Amniotic epithelial cell (primary cell): Measurements from ENCODE around the gene MAGOH.
"Not testable (repeated sequence)": the region's sequence is repeated elsewhere in the genome, so short reads cannot be mapped to it uniquely, and the experiment has no call there.

Experiments used
- DNase-seq: peaks from one replicate; pipeline ENCODE4 v3.0.0-alpha.2; 2010; ENCODE audit warnings: low read depth

The MAGOH gene

DNA sequence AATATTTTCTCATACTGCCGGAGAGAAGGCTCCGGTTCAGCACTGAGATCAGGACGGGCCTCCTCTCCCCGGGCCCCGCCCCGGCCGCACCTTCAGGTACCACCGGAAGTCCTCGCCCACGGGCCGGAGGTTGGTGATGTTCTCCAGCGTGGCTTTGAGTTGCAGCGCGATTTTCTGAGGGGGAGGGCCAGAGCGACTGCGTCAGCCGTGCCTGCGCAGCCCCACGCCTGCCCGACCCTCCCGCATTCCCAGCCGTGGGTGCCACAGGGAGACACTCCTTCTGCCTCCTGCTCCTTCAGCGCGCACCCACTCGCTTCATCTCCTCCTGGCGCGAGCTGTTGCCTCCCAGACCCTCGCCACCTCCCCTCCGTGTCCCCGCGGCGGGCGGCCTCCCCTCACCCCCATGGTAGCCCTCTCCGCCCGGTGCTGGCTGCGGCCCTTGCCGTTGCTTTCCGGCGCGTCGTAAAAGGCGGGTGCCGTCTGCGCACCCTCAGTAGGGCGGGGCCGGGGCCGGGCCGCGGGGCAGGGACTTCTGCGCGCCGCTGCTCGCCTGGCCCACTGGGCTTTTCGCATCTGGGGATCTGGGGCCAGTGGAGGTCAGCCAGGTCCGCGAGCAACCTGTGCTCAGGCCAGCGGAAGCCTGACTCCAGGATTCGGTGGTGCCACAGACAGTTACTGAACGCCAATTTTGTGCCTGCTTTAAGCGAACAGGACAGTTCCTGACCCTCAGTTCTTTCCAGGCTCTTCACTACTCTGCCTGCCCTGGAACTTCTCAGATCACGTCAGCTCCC lies 18.0 kb downstream of the MAGOH start, which contains the start of gene CZIB:
TSS of gene CZIB (minus strand) at position 464 of the 791 bp plus-strand sequence. CDS start at position 405, 59 bp downstream.
- DNase-seq: peak; percentile 89

GRCh38 chr1:53219711-53220110 lies 18.6 kb downstream of the MAGOH start:
- no peak for DNase-seq

DNA sequence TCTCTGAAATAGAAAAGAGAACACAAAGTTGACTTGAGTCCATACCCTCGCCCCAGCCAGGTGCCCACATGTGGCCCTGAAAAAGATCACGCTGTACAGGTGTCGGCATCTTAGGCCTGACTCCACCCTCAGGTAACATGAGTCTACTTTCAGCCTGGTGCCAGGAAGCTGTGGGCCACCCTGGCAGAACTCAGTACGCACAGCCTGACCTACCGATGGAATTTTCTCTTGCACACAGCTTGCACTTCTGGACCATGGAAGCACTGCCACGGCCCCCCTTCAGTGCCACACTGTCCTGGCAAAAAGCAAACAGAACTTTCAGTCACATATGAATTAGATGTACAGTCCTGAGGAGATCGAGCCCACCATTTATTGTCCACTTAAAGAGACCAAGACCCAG lies 20.1 kb downstream of the MAGOH start:
- DNase-seq: no peak

DNA sequence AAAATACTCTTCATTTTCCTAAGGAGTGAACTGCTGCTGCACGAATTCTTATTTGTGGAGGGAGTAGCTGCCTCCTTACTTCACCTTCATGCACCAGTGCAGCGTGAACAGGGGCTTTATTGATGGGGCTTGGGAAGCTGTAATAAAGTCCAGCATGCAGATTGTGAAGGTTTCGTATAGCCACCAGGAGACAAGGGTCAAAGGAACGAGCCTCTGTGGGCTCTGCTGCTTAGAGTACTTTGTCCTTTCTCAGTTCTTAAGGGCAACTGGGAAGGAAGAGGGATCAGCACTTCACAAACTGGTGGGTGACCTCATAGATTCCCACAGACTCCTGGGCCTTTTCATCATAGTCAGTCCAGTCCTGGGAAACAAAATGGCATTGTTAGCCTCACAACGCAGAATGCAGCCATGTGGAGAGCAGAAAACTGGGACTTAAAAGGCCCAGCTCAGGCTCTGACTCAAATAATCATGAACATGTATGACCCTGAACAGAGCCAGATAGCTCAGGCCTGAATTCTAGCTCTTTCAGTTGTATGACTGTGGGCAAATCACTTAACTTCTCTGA lies 23.9 kb downstream of the MAGOH start:
- DNase-seq: no peak

DNA sequence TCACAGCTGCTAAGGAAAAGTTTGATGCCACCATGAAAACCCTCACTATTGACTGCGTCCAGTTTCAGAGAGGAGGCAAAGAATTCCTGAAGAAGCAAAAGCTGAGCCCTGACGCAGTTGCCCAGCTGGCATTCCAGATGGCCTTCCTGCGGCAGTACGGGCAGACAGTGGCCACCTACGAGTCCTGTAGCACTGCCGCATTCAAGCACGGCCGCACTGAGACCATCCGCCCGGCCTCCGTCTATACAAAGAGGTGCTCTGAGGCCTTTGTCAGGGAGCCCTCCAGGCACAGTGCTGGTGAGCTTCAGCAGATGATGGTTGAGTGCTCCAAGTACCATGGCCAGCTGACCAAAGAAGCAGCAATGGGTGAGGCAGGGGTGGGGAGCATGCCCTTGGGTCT lies 27.4 kb downstream of the MAGOH start:
- no peak for DNase-seq

GRCh38 chr1:53210352-53210751 lies 28.0 kb downstream of the MAGOH start:
- no peak for DNase-seq

DNA sequence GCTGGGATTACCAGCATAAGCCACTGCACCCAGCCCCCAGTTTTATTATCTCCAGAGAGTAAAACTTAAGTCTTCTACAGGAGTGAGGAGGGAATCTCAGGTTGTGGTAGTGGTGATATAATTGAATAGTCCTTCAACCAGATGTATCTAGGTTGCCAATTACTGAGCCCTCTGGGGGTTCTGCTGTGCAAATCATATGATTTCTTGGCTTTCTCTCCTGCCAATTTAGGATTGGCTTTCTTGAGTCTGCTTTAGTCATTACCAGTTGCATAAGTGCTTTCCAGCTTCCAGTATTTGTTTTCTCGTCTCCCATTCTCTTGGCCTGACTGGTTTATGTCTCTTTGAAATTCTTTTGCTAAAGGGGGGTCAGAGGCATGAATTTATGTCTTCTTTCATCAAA lies 30.6 kb downstream of the MAGOH start:
- DNase-seq: no peak

GRCh38 chr1:53206735-53207379 lies 31.5 kb downstream of the MAGOH start:
- DNase-seq: no peak

DNA sequence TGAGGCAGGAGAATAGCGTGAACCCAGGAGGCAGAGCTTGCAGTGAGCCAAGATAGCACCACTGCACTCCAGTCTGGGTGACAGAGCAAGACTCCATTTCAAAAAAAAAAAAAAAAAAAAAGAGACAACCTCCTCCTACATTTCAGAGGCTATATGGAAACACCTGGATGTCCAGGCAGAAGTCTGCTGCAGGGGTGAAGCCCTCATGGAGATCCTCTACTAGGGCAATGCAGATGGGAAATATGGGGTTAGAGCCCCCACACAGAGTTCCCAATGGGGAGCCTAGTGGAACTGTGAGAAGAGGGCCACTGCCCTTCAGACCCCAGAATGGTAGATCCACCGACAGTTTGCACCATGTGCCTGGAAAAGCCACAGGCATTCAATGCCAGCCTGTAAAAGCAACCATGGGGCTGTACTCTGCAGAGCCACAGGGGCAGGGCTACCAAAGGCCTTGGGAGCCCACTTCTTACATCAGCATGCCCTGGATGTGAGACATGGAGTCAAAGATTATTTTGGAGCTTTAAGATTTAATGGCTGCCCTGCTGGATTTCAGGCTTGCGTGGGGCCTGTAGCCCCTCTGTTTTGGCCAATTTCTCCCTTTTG lies 32.1 kb downstream of the MAGOH start:
- DNase-seq: not testable (repeated sequence)

- DNase-seq: not testable (repeated sequence)
These were observed 32.8 kb downstream of the MAGOH start for GRCh38 chr1:53205496-53205895.

GRCh38 chr1:53203466-53203865 lies 34.9 kb downstream of the MAGOH start:
- DNase-seq: peak; percentile 59

GRCh38 chr1:53198241-53198651 lies 40.1 kb downstream of the MAGOH start:
- DNase-seq: peak; percentile 40

- peak; percentile 49 for DNase-seq
These were observed 40.8 kb downstream of the MAGOH start for GRCh38 chr1:53197291-53198200.

DNA sequence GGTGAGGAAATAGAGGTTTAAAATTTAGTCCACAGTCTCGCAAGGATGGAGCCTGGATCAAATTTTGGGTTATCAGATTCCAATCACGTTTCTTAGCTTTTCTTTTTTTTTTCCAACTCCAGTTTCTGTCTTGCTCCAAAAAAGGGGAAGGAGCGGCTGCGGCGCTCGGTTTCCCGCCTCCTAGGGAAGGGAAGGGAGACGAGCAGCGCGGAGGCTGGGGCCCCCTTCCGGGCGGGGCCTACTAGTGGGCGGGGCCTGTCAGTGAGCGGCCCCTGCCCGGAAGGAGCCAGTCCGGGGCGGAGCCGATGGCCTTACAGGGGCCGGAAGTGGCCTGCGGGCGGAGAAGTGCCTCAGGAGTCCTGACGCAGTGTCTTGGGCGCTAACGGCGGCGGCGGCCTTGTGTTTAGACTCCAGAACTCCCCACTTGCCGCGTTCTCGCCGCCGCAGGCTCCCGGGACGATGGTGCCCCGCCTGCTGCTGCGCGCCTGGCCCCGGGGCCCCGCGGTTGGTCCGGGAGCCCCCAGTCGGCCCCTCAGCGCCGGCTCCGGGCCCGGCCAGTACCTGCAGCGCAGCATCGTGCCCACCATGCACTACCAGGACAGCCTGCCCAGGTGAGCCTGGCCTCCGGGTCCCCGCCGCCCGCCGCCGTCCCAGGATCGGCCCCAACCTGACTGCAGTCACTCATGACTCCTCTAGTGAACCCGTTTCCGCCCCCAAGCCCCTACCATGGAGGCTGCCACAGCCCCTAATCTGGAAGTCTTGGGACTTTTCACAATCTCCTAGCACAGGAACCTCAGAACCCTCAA lies 41.6 kb downstream of the MAGOH start, which contains the start of gene CPT2:
TSS of gene CPT2 (plus strand) at position 340 of the 806 bp plus-strand sequence. CDS start at position 460, 120 bp downstream.
- DNase-seq: peak; percentile 86

DNA sequence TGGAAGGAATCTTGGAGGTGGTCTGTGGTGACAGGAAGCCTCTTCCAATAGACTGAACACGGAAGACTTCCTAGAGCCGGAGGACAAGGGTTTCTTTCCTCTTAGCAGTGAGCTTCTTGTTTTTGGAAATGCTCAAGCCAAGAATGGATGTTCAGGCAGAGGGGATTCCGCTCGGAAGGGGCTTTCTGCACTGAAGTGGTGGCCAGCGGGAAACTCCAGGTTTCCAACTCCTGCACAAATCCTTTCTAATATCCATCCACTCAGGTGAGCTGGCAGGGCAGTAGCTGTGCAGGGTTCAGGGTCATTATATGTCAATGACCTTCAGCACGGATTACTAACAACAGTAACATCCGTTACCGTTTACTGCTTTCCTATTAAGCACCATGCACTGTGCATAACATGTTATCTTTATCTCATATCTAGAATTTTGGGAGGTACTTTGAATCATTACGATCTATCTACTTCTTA lies 42.3 kb downstream of the MAGOH start:
- no peak for DNase-seq

DNA sequence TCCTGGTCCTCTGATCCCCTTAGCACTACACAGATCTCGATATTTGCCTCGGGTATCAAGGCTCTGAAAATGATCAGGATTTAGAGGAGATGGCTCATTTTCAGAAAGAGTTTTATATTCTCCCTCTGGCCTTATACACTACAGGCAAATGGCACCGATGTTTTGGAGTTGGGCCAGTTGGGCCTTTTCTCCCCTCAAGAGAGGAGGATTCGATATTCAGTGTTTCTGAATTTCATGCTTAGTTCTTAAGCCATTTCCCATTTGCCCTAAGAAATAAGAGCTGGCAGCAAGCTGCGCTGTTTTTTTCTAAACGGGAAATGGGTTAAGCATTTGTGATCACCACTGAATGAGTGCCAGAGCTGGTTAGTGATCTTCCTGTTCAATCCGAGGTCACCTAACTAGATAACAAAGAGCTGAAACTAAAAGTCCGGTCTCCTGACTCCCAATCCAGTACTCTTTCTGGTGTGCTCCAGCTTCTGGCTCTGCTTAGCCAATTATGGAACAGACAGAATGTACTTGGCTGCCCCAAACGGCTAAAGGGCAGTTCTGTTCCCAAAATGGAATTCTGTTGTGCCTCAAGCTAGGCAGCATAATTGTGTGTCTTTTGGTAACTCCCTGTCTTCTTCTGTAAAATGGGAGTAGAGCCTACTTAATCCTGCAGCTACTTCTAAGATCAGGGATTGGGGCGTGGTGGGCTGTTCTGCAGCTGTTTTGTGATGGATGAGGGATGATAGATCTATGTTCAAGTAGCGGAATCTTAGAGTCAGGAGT lies 42.9 kb downstream of the MAGOH start:
- no peak for DNase-seq

GRCh38 chr1:53190210-53190611 lies 48.1 kb downstream of the MAGOH start:
- DNase-seq: no peak

DNA sequence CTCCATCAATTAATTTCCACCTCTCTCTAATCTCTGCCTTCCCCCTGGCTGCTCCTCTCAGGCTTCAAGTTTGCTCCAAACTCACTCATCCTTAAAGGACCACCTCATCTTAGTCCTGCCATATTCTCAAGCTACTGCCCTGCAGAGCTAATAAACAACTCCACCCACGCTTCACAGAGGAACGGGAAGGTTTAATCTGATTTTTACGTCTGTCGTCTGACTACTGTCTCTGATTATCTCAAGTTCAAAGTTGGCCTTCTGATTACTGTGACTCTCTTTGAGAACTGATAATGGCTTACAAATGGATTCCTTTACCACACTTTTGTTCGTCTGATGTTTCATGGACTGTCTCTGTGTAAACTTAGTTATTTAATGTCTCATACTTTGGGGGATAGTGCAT lies 49.3 kb downstream of the MAGOH start:
- DNase-seq: no peak

DNA sequence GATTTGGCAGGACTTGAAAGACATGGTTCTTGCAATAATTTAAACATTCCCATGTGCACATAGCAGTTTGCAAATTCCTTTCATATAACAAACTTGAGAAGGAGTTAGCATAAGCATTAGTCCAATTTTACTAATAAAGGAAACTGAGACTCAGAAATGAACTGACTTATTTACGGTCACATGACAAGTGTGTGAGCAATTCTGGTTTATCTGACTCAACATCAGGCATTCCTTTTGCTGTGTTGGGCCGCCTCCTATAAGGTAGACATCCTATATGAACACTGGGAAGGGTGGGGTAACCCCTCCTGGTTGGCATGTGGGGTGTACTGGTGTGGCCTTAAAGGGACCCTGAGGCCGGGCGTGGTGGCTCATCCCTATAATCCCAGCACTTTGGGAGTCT lies 50.2 kb downstream of the MAGOH start:
- no peak for DNase-seq

- no peak for DNase-seq
These were observed 50.9 kb downstream of the MAGOH start for GRCh38 chr1:53187401-53187800.
